K562 (cell line): ENCODE measurements around the gene ASCL3. TPM values are rescaled to one million over a fixed set of nuclear protein-coding genes. Genes with fewer than 3 reads are reported as not detected.
"Not testable (repeated sequence)": the region's sequence is repeated elsewhere in the genome, so short reads cannot be mapped to it uniquely, and the experiment has no call there.

Source experiments
- ATAC-seq: fragments of 200-7000 bp; cut with Tn5 transposase; 3 replicates; pipeline ENCODE4 v1.9.1; 2020; ENCODE audit warnings: moderate library complexity
- BruUV-seq: library from RNA; stranded (reverse); fragments of 400-500 nt; replicated peaks from 2 replicates; lab custom pipeline; 2021; lab: Mats Ljungman, UMichigan
- CTCF ChIA-PET: fragments of 300-600 bp; formaldehyde crosslinking; extraction: SDS; loops from one replicate; lab custom pipeline; 2021; ENCODE audit warnings: low intra/inter-chr PET ratio; lab: Yijun Ruan, JAX
- POLR2A ChIA-PET: fragments of 300-600, 350-650 bp; sonication (Branson Sonifier 250); formaldehyde crosslinking; extraction: SDS; loops from one replicate; lab custom pipeline; 2021; ENCODE audit warnings: antibody characterized with exemption, inconsistent platforms; lab: Yijun Ruan, JAX
- DNase-seq, 4 experiments: peaks; one replicate each; pipeline versions ENCODE4 v3.0.0 to v3.0.0-alpha.2; 2011 to 2018; ENCODE audit warnings: low spot score in 3 of 4, mixed read lengths in 3 of 4; ENCODE audit errors: extremely low read depth in 1 of 4
- FAIRE-seq: peaks from 2 replicates; lab custom pipeline; 2011; peaks lifted over from hg19 to GRCh38; lab: Jason Lieb, UNC
- H2AFZ ChIP-seq: 2 replicates; pipeline ENCODE4 v1.6.0; 2011; ENCODE audit warnings: low read depth, low read length, control low read depth, inconsistent platforms
- H3K27ac ChIP-seq: fragments of 200-600 bp; 3 replicates; pipeline ENCODE4 v1.8.0; 2011; ENCODE audit warnings: low read depth, mild to moderate bottlenecking, control low read depth, inconsistent platforms, low read length, moderate library complexity, mixed read lengths; ENCODE audit errors: extremely low read depth
- H3K27me3 ChIP-seq, 2 experiments: fragments of 300-600 bp in 1 of 2; 2 replicates in 1 of 2; 3 replicates in 1 of 2; pipeline versions ENCODE4 v1.6.0 to v1.8.0; 2011; ENCODE audit warnings: inconsistent platforms in 2 of 2, low read length in 2 of 2, mild to moderate bottlenecking in 1 of 2, mixed read lengths in 1 of 2, moderate library complexity in 1 of 2; ENCODE audit not compliant: control insufficient read depth in 2 of 2, insufficient read depth in 2 of 2
- H3K36me3 ChIP-seq: fragments of 300-600 bp; 3 replicates; pipeline ENCODE4 v1.8.0; 2011; ENCODE audit warnings: mild to moderate bottlenecking, low read length, inconsistent platforms; ENCODE audit not compliant: control insufficient read depth, insufficient read depth
- H3K4me1 ChIP-seq, 2 experiments: fragments of 200-600 bp in 1 of 2; replicated peaks in 1 of 2; 2 replicates in 1 of 2; 3 replicates in 1 of 2; pipeline versions ENCODE4 v1.5.1 to v1.8.0; 2011; ENCODE audit warnings: inconsistent platforms in 2 of 2, low read length in 2 of 2, mild to moderate bottlenecking in 1 of 2, mixed read lengths in 1 of 2, moderate library complexity in 1 of 2; ENCODE audit not compliant: control insufficient read depth in 2 of 2, insufficient read depth in 2 of 2
- H3K4me2 ChIP-seq: 2 replicates; pipeline ENCODE4 v1.6.1; 2011; ENCODE audit warnings: low read length, control low read depth, inconsistent platforms, mixed read lengths; ENCODE audit not compliant: insufficient read depth
- H3K4me3 ChIP-seq: fragments of 200-600 bp; sonication (generic), shearing (Covaris generic); 2 replicates; pipeline ENCODE4 v1.5.1; 2016; ENCODE audit warnings: control low read depth, inconsistent platforms
- H3K79me2 ChIP-seq: fragments of 200-600 bp; 3 replicates; pipeline ENCODE4 v1.8.0; 2011; ENCODE audit warnings: low read length, inconsistent platforms; ENCODE audit not compliant: control insufficient read depth, insufficient read depth
- H3K9ac ChIP-seq, 2 experiments: 2 replicates each; pipeline versions ENCODE4 v1.6.0 to v1.6.1; 2011; ENCODE audit warnings: low read depth in 2 of 2, low read length in 2 of 2, control low read depth in 1 of 2, inconsistent platforms in 1 of 2, mild to moderate bottlenecking in 1 of 2, mixed read lengths in 1 of 2; ENCODE audit not compliant: insufficient read depth in 1 of 2
- H3K9me1 ChIP-seq: one replicate; pipeline ENCODE4 v1.6.0; 2011; ENCODE audit warnings: inconsistent platforms, mild to moderate bottlenecking, low read length, moderate library complexity; ENCODE audit not compliant: control insufficient read depth, insufficient read depth
- H3K9me3 ChIP-seq: replicated peaks from 2 replicates; pipeline ENCODE4 v1.5.1; 2011; ENCODE audit warnings: low read depth, low read length, inconsistent platforms; ENCODE audit not compliant: control insufficient read depth, insufficient read depth
- H4K20me1 ChIP-seq: replicated peaks from 2 replicates; pipeline ENCODE4 v1.6.1; 2011; ENCODE audit warnings: low read length, inconsistent platforms, mixed read lengths; ENCODE audit not compliant: control insufficient read depth, insufficient read depth
- SPI1 ChIP-seq: IDR thresholded peaks from 2 replicates; pipeline ENCODE4 v1.6.1; 2011; ENCODE audit warnings: low read depth, low read length, control low read depth, borderline replicate concordance
- ZNF24 ChIP-seq: fragments of 450-650 bp; IDR thresholded peaks from 2 replicates; pipeline ENCODE4 v1.6.1; 2016
- ZNF707 ChIP-seq: fragments of 250-450 bp; sonication (Bioruptor Pico); conservative IDR thresholded peaks from 2 replicates; pipeline ENCODE4 v1.8.0; 2022; ENCODE audit warnings: inconsistent platforms, mild to moderate bottlenecking, moderate library complexity
- WGBS: fragments of 100-300 bp; shearing (Covaris generic); methylation state at CpG from one replicate; pipeline ENCODE4 v1.1.6; 2016; ENCODE audit warnings: low coverage, mixed read lengths; ENCODE audit not compliant: insufficient coverage; ENCODE audit errors: missing lambda C conversion rate; 5-methylcytosine and 5-hydroxymethylcytosine counted together
- in situ Hi-C: fragments of 300-500 bp; cut with MboI; formaldehyde crosslinking; loops from 4 replicates; pipeline ENCODE4 v1.15.0; 2018; ENCODE audit warnings: inconsistent platforms, mixed read lengths
- intact Hi-C: fragments of 100-400 bp; cut with micrococcal nuclease; formaldehyde crosslinking; loops from 2 replicates; pipeline ENCODE4 v1.14.2; 2022
- polyA plus RNA-seq, 8 experiments: library from polyadenylated mRNA; depleted of rRNA in 4 of 8; stranded (reverse) in 5 of 8; unstranded in 3 of 8; fragments of >200 nt; fragmentation: Nextera tagmentation in 2 of 8; fragmentation: Illumina TruSeq in 1 of 8; extraction: Ambion mirVana in 2 of 8; extraction: Trizol in 1 of 8; gene quantifications; 2 replicates each; pipeline versions ENCODE4 v1.2.1 to v1.2.3, GENCODE V29; 2011 to 2014; ENCODE audit warnings: inconsistent platforms in 1 of 8, missing spikeins in 1 of 8
- total RNA-seq, 7 experiments: library from RNA; depleted of rRNA in 6 of 7; stranded (reverse); fragments of >200 nt in 6 of 7; fragmentation: Illumina TruSeq in 2 of 7; extraction: Trizol in 2 of 7; gene quantifications; 2 replicates each; pipeline versions ENCODE4 v1.2.1 to v1.2.3, GENCODE V29; 2011 to 2021; ENCODE audit warnings: low replicate concordance in 1 of 7
- TF ChIP-seq, protein P1 (sequence below), 2 experiments: fragments of 450-650 bp in 1 of 2; sonication (generic) in 1 of 2; formaldehyde crosslinking in 1 of 2; IDR thresholded peaks in 1 of 2; conservative IDR thresholded peaks in 1 of 2; 2 replicates each; pipeline versions ENCODE4 v1.6.1 to v1.8.1; 2016 to 2023; ENCODE audit warnings: mild to moderate bottlenecking in 2 of 2, moderate library complexity in 2 of 2, inconsistent platforms in 1 of 2, missing genetic modification reagents in 1 of 2

The ASCL3 gene
- total and polyA plus RNA-seq, 9 of the 15 experiments (the other 6 are each of a cell fraction or from before 2014, with no cell fraction given) = not detected

DNA sequence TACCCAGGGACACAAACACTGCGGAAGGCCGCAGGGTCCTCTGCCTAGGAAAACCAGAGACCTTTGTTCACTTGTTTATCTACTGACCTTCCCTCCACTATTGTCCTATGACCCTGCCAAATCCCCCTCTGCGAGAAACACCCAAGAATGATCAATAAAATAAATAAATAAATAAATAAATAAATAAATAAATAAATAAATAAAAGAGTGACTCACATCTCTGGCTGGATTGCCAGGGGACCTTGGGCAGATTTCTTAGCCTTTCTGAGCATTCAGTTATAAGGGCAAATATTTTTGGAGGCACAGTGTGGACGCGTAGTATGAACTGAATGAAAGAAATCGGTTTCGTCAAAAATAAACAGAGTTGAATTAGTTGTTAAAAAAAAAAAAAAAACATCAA lies 36.5 kb upstream of the ASCL3 start:
- TF ChIP-seq, protein P1, sequence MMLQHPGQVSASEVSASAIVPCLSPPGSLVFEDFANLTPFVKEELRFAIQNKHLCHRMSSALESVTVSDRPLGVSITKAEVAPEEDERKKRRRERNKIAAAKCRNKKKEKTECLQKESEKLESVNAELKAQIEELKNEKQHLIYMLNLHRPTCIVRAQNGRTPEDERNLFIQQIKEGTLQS (IDR thresholded peaks at IDR 0.05) = 0 out of 2 replicates have a peak, but pooled peaks have one; percentile 7
- TF ChIP-seq, protein P1 (CRISPR knock-in tag; conservative IDR thresholded peaks at IDR 0.05) = not testable (repeated sequence)
- TF ChIP-seq, all 486 proteins: peak for 1; not testable (repeated sequence) for 485
- H2AFZ ChIP-seq, ATAC-seq, H3K9ac ChIP-seq, in situ Hi-C loops, DNase-seq, FAIRE-seq, H3K27ac ChIP-seq, H3K36me3 ChIP-seq, CTCF ChIA-PET, H3K79me2 ChIP-seq, H3K4me2 ChIP-seq, H3K27me3 ChIP-seq, POLR2A ChIA-PET, intact Hi-C loops, H3K4me3 ChIP-seq, H3K4me1 ChIP-seq, H3K9me1 ChIP-seq, H4K20me1 ChIP-seq, H3K9me3 ChIP-seq, BruUV-seq: not testable (repeated sequence)
- WGBS = 78% methylated on average over 2 of the region's 7 CpGs

DNA sequence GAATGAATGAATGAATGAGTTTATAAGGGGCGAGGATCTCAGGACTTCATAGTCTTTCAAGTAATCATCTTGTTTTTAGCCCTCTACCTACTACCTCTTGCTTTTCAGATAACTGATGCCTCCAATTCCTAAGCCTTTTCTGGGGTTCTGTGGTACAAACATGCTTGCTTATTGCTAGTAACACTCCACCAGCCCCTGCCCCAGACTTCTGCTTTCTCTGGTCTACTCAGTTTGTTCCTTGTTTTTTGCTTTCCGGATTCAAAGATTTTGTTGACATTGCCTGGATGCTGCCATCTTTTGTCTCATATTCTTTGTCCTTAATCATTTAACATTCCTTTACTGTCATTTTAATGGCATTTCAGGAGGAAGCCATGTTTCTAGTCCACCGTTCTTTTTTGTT lies 30.3 kb upstream of the ASCL3 start:
- no peak for DNase-seq
- Histone ChIP-seq H3K27ac (no peak overlapping the region), H3K27me3 (no peaks in the 10 kb centered on the region), H4K20me1 (no peaks in the 10 kb centered on the region), H3K4me1 (peaks cover 0 to 7% of the 10 kb centered on the region in 2 experiments; a peak in 3 of 5 replicates), H3K36me3 (no peaks in the 10 kb centered on the region), H3K9me1 (no peaks in the 10 kb centered on the region), H3K4me2 (no peak overlapping the region), H3K79me2 (no peaks in the 10 kb centered on the region), H3K9ac (no peak overlapping the region), H2AFZ (no peak overlapping the region), H3K9me3 (no peaks in the 10 kb centered on the region), H3K4me3 (no peak overlapping the region)
- FAIRE-seq = no peak
- intact Hi-C loops (no loop called here), in situ Hi-C loops (no loop called here)
- ATAC-seq = no peak
- 46% methylated on average over 3 of the region's 3 CpGs for WGBS
- POLR2A ChIA-PET = no interaction called here
- no TSS peak for BruUV-seq
- CTCF ChIA-PET = no interaction called here
- TF ChIP-seq ZNF707 (CRISPR knock-in tag) (no peak), SPI1 (0 out of 2 replicates have a peak, but pooled peaks have one; percentile 20), ZNF24 (peak; percentile 89)
